Gastroesophageal sphincter (tissue), 4 donors: ENCODE measurements around the gene ELAVL1. TPM values are rescaled to one million over a fixed set of nuclear protein-coding genes. Genes with fewer than 3 reads are reported as not detected.
A peak's percentile ranks its signal among the peaks of the same experiment; 100 is the strongest.

Source experiments
- ATAC-seq: fragments of 150-250 bp; one replicate; pipeline ENCODE4 v1.9.1; 2016; ENCODE audit warnings: mild to moderate bottlenecking, moderate library complexity
- H3K27ac ChIP-seq, 4 donors: fragments of 200-600 bp; sonication (generic) in 3 of 4; 1 replicate in 3 of 4; 2 replicates in 1 of 4; pipeline ENCODE4 v1.5.1; 2016 to 2019
- H3K27me3 ChIP-seq: fragments of 200-600 bp; sonication (generic); one replicate; pipeline ENCODE4 v1.5.1; 2019
- H3K36me3 ChIP-seq, 2 donors: fragments of 200-600 bp; sonication (generic); one replicate each; pipeline ENCODE4 v1.5.1; 2019; ENCODE audit warnings: control low read depth in 1 of 2
- H3K4me1 ChIP-seq, 3 donors: fragments of 200-600 bp; sonication (generic); 1 replicate in 2 of 3; 2 replicates in 1 of 3; pipeline ENCODE4 v1.5.1; 2016 to 2019; ENCODE audit warnings: control low read depth in 2 of 3
- H3K4me3 ChIP-seq, 2 donors: fragments of 200-600 bp; sonication (generic); one replicate each; pipeline ENCODE4 v1.5.1; 2019; ENCODE audit warnings: mild to moderate bottlenecking in 1 of 2, moderate library complexity in 1 of 2
- H3K9me3 ChIP-seq, 3 donors: fragments of 200-600 bp; sonication (generic); one replicate each; pipeline ENCODE4 v1.5.1; 2017 to 2019; ENCODE audit warnings: control low read depth in 2 of 3
- EP300 ChIP-seq: sonication (generic); formaldehyde crosslinking; IDR thresholded peaks from one replicate; pipeline ENCODE4 v1.6.1; 2017; ENCODE audit warnings: antibody characterized with exemption, mild to moderate bottlenecking
- POLR2A ChIP-seq, 2 donors: fragments of 450-650 bp; IDR thresholded peaks; one replicate each; pipeline ENCODE4 v1.6.1; 2017; ENCODE audit warnings: antibody characterized with exemption in 2 of 2, mild to moderate bottlenecking in 2 of 2, moderate library complexity in 1 of 2
- POLR2AphosphoS5 ChIP-seq: sonication (generic); formaldehyde crosslinking; IDR thresholded peaks from one replicate; pipeline ENCODE4 v1.6.1; 2017; ENCODE audit warnings: antibody characterized with exemption
- WGBS, 2 donors: methylation state at CpG; one replicate each; pipeline ENCODE4 v1.1.5; 2018; ENCODE audit warnings: low coverage in 1 of 2; 5-methylcytosine and 5-hydroxymethylcytosine counted together
- total RNA-seq, 4 donors: library from RNA; depleted of rRNA; stranded (reverse); fragments of >200 nt; gene quantifications; one replicate each; pipeline ENCODE4 v1.1.0, GENCODE V29; 2016
- TF ChIP-seq, protein P1 (sequence below), 4 experiments: fragments of 200-600 bp in 2 of 4; fragments of 450-650 bp in 2 of 4; sonication (generic) in 1 of 4; IDR thresholded peaks; one replicate each; pipeline ENCODE4 v1.5.1; 2017 to 2019; ENCODE audit warnings: antibody characterized with exemption in 4 of 4, mild to moderate bottlenecking in 2 of 4, moderate library complexity in 2 of 4

ELAVL1 gene
- total RNA-seq, 4 donors from 2014 or later, result 30.8 to 62.5 (median 34.6) TPM

DNA sequence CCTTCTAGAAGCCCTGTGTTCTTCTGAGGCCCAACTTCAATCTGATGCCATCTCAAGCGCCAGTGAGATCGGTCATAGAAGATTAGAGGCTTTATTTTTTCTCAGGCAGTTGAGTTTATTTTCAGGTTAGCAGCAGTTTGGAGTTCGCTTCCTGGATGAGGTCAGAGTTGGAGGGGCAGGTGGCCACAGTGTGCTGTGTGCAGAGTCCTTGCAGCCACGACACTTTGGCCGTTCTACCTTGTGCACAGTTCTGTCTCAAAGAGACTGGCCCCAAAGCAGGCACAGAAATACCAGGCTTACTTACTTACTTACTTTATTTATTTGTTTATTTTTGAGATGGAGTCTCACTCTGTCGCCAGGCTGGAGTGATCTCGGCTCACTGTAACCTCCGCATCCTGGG lies 15.9 kb upstream of the ELAVL1 start:
- no peak for TF ChIP-seq POLR2A (IDR thresholded peaks at IDR 0.05)
- TF ChIP-seq, protein P1, sequence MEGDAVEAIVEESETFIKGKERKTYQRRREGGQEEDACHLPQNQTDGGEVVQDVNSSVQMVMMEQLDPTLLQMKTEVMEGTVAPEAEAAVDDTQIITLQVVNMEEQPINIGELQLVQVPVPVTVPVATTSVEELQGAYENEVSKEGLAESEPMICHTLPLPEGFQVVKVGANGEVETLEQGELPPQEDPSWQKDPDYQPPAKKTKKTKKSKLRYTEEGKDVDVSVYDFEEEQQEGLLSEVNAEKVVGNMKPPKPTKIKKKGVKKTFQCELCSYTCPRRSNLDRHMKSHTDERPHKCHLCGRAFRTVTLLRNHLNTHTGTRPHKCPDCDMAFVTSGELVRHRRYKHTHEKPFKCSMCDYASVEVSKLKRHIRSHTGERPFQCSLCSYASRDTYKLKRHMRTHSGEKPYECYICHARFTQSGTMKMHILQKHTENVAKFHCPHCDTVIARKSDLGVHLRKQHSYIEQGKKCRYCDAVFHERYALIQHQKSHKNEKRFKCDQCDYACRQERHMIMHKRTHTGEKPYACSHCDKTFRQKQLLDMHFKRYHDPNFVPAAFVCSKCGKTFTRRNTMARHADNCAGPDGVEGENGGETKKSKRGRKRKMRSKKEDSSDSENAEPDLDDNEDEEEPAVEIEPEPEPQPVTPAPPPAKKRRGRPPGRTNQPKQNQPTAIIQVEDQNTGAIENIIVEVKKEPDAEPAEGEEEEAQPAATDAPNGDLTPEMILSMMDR (IDR thresholded peaks at IDR 0.05), result no peak
- no peak for TF ChIP-seq EP300
- TF ChIP-seq POLR2AphosphoS5, result no peak
- no peaks in the 10 kb centered on the region for H3K27me3 ChIP-seq
- ATAC-seq, result no peak
- no peaks in the 10 kb centered on the region for H3K9me3 ChIP-seq
- WGBS, 2 donors, result 82 to 94% methylated on average over 4 to 5 of the region's 8 CpGs
- no peak overlapping the region for H3K27ac ChIP-seq
- H3K36me3 ChIP-seq, result no peaks in the 10 kb centered on the region
- H3K4me3 ChIP-seq, result no peak overlapping the region
- no peaks in the 10 kb centered on the region for H3K4me1 ChIP-seq

DNA sequence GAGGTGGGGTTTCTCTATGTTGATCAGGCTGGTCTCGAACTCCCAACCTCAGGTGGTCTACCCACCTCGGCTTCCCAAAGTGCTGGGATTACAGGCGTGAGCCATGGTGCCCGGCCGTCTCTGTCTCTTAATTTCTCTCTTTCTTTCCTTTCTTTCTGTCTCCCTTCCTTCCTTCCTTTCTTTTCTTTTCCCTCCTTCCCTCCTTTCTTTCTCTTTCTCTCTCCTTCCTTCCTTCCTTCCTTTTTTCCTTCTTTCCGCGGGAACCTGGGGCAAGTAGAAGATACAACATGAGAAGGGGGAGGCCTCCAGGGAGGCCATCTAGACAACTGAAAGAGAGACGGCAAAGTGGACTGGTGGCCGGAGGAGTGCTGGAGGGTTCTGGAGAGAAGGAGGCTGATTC lies 15.2 kb upstream of the ELAVL1 start:
- Histone ChIP-seq H3K4me1 (no peaks in the 10 kb centered on the region), H3K9me3 (no peaks in the 10 kb centered on the region), H3K4me3 (no peak overlapping the region), H3K36me3 (no peaks in the 10 kb centered on the region), H3K27me3 (no peaks in the 10 kb centered on the region), H3K27ac (no peak overlapping the region)
- 40 to 60% methylated on average over 2 of the region's 9 CpGs for WGBS, 2 donors
- no peak for TF ChIP-seq POLR2AphosphoS5
- TF ChIP-seq EP300, result no peak
- TF ChIP-seq POLR2A (IDR thresholded peaks at IDR 0.05), result no peak
- TF ChIP-seq, protein P1 (IDR thresholded peaks at IDR 0.05), result no peak
- no peak for ATAC-seq

DNA sequence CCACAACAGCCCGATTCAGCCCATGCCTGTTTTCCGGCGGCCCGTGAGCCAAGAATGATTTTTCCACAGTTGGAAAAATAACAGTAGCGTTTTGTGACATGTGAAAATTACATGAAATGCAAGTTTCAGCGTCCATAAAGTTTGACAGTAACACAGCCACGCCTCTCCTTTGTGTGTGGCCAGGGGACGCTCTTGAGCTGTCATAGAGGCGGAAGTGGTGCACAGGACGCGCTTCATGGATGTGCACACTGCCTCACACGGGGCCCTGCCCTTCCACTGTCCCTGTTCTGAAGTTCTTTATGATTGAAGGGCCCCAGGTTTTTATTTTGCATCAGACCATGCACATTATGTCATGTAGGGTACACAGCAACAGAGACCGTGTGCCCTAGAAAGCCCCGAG lies 12.4 kb upstream of the ELAVL1 start:
- no peaks in the 10 kb centered on the region for H3K4me1 ChIP-seq
- ATAC-seq, result no peak
- no peaks in the 10 kb centered on the region for H3K9me3 ChIP-seq
- WGBS, 2 donors, result 58 to 80% methylated on average over 1 to 10 of the region's 14 CpGs
- no peak overlapping the region for H3K27ac ChIP-seq
- H3K4me3 ChIP-seq, result no peak overlapping the region
- no peaks in the 10 kb centered on the region for H3K36me3 ChIP-seq
- TF ChIP-seq EP300, result no peak
- TF ChIP-seq POLR2AphosphoS5, result no peak
- no peak for TF ChIP-seq POLR2A (IDR thresholded peaks at IDR 0.05)
- TF ChIP-seq, protein P1 (IDR thresholded peaks at IDR 0.05), result no peak
- no peaks in the 10 kb centered on the region for H3K27me3 ChIP-seq

DNA sequence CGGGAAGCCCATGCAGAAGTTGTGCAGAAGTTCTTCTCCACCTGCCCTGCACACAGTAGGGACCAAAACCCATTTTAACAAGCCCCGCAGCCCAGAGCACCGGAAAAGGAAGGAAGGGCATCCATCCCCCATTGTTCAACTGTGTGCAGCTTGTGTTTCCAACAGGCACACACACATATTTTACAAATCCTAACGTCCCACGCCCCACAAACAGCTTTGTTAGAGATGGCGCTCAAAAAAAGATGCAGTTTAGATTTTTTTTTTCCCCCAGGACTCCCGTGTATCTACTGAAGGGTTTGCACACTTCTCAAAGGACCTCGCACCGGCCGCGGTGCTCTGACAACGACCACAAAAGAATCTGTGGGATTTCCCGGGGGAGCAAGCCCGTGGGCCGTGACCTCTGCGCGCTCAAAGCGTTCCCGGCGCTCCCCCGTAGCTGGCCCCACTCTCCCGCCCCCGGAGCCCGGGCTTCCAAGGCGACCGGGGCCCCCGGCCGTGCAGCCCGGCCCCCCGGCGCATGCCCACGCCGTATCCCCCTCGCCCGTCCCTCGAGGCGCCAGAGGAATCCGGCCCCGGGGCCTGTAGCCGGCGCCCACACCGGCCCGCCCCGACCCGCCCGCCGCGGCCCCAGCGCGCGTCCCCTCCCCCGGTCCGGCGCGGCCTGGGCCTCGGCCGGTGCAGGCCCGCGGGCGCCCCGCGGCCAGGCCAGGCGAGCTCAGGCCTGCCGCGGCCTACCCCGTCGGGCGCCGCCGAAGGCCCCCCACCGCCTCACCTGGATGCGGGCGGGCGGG lies 523 bp downstream of the ELAVL1 start:
- H3K4me3 ChIP-seq, result peak overlapping the region; percentile 85 to 96
- no peak for TF ChIP-seq POLR2AphosphoS5
- peaks cover 3 to 62% (median 35%) of the 10 kb centered on the region in 3 donors for H3K4me1 ChIP-seq
- H3K27me3 ChIP-seq, result no peaks in the 10 kb centered on the region
- 0 to 4% methylated on average over 5 to 6 of the region's 74 CpGs for WGBS, 2 donors
- peak overlapping the region; percentile 45 to 95 (median 91) for H3K27ac ChIP-seq
- H3K36me3 ChIP-seq, result peaks cover 0 to 7% of the 10 kb centered on the region in 2 donors
- peak; percentile 64 for ATAC-seq
- no peaks in the 10 kb centered on the region for H3K9me3 ChIP-seq

DNA sequence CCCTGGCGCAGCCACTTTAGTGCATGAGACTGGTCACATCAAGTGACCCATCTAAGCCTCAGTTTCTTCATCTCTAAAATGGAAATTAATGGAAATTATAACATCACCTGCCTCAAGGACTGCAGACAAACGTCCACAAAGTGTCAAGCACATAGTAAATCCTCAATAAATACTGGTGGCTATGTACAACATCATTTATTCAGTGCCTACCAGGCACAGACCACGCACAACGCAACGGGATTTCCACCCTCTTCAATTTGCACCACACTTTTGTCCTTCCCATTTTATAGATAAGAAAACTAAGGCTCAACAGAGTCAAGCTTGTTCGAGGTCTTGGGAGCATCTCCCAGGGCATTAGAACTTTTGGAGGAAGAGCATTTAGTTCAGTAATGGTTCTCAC lies 1.4 kb downstream of the ELAVL1 start:
- peak overlapping the region in 1 of 2 donors; percentile 85 for H3K4me3 ChIP-seq
- H3K9me3 ChIP-seq, result no peaks in the 10 kb centered on the region
- no peak for TF ChIP-seq POLR2AphosphoS5
- no peak for TF ChIP-seq EP300
- no peak for TF ChIP-seq POLR2A (IDR thresholded peaks at IDR 0.05)
- TF ChIP-seq, protein P1 (IDR thresholded peaks at IDR 0.05), result no peak
- peaks cover 0 to 15% of the 10 kb centered on the region in 2 donors for H3K36me3 ChIP-seq
- H3K27me3 ChIP-seq, result no peaks in the 10 kb centered on the region
- no peak overlapping the region for H3K27ac ChIP-seq
- peaks cover 3 to 69% (median 35%) of the 10 kb centered on the region in 3 donors for H3K4me1 ChIP-seq
- WGBS, 2 donors, result 61 to 92% methylated on average over 2 to 4 of the region's 6 CpGs
- no peak for ATAC-seq
